K562 (cell line): ENCODE data around the gene FAM83D. TPM values are rescaled to one million over a fixed set of nuclear protein-coding genes. Genes with fewer than 3 reads are reported as not detected.

Experiments used
- ARID3A ChIP-seq: IDR thresholded peaks from 2 replicates; pipeline ENCODE4 v1.6.1; 2012; ENCODE audit warnings: low read depth, low read length, improper control_type of control experiment, borderline replicate concordance
- E2F1 ChIP-seq: sonication (generic); formaldehyde crosslinking; IDR thresholded peaks from 2 replicates; pipeline ENCODE4 v1.8.1; 2023; ENCODE audit warnings: mild to moderate bottlenecking, missing genetic modification reagents, moderate library complexity
- FOXA3 ChIP-seq, 2 experiments: fragments of 450-650 bp in 1 of 2; sonication (generic) in 1 of 2; formaldehyde crosslinking; IDR thresholded peaks in 1 of 2; conservative IDR thresholded peaks in 1 of 2; 2 replicates each; pipeline versions ENCODE4 v1.4.0 to v1.8.0; 2020 to 2022; ENCODE audit warnings: mild to moderate bottlenecking in 2 of 2, missing genetic modification reagents in 1 of 2
- HMGN3 ChIP-seq: IDR thresholded peaks from 2 replicates; pipeline ENCODE4 v1.6.1; 2011; ENCODE audit warnings: borderline replicate concordance, low read depth, mild to moderate bottlenecking, mixed read lengths, low read length; ENCODE audit not compliant: insufficient read length; ENCODE audit errors: extremely low read depth
- PML ChIP-seq: IDR thresholded peaks from 2 replicates; pipeline ENCODE4 v1.6.1; 2012; ENCODE audit warnings: low read length, inconsistent platforms
- PREB ChIP-seq: sonication (generic); formaldehyde crosslinking; IDR thresholded peaks from 2 replicates; pipeline ENCODE4 v1.8.1; 2023; ENCODE audit warnings: mild to moderate bottlenecking, missing genetic modification reagents
- TSHZ1 ChIP-seq: fragments of 250-450 bp; sonication (Bioruptor Pico); IDR thresholded peaks from 2 replicates; pipeline ENCODE4 v1.4.0; 2020; ENCODE audit warnings: mild to moderate bottlenecking, moderate library complexity
- ZBTB34 ChIP-seq: fragments of 250-450 bp; sonication (Bioruptor Pico); IDR thresholded peaks from 2 replicates; pipeline ENCODE4 v1.8.0; 2021; ENCODE audit warnings: mild to moderate bottlenecking, moderate library complexity
- polyA plus RNA-seq, 8 experiments: library from polyadenylated mRNA; depleted of rRNA in 4 of 8; stranded (reverse) in 5 of 8; unstranded in 3 of 8; fragments of >200 nt; fragmentation: Nextera tagmentation in 2 of 8; fragmentation: Illumina TruSeq in 1 of 8; extraction: Ambion mirVana in 2 of 8; extraction: Trizol in 1 of 8; gene quantifications; 2 replicates each; pipeline versions ENCODE4 v1.2.1 to v1.2.3, GENCODE V29; 2011 to 2014; ENCODE audit warnings: inconsistent platforms in 1 of 8, missing spikeins in 1 of 8
- total RNA-seq, 7 experiments: library from RNA; depleted of rRNA in 6 of 7; stranded (reverse); fragments of >200 nt in 6 of 7; fragmentation: Illumina TruSeq in 2 of 7; extraction: Trizol in 2 of 7; gene quantifications; 2 replicates each; pipeline versions ENCODE4 v1.2.1 to v1.2.3, GENCODE V29; 2011 to 2021; ENCODE audit warnings: low replicate concordance in 1 of 7
- TF ChIP-seq, protein P1 (sequence below): sonication (generic); formaldehyde crosslinking; IDR thresholded peaks from 2 replicates; pipeline ENCODE4 v1.8.0; 2023; ENCODE audit warnings: mild to moderate bottlenecking, missing genetic modification reagents
- TF ChIP-seq, protein P2 (sequence below): fragments of 250-450 bp; sonication (Bioruptor Pico); IDR thresholded peaks from 2 replicates; pipeline ENCODE4 v1.5.0; 2020; ENCODE audit warnings: mild to moderate bottlenecking, borderline replicate concordance

FAM83D gene
- total and polyA plus RNA-seq, 9 of the 15 experiments (the other 6 are each of a cell fraction or from before 2014, with no cell fraction given): 8.2 to 66.1 (median 43.5) TPM

DNA sequence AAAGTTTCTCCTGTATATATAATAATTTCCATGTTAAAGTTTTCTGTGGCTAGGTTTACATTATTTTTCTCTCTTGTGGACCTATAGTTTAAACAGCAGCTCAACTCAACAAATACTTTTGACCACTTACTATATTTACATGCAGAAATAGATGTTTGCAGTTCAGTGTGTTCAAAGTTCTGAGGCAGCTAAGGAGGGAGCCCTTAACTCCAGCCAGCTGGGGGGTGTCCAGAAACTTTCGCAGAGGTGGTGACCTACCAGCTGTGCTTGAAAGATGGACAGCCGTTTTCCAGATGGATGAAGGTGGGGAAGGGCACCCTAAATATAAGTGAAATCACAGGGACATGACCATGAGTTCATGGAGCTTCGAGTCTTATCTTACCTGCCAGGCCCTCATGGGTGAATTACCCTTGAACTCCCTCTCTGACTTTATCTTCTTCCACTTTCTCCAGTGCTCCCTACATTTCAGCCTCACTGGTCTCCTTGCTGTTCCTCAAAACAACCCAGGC lies 69.4 kb downstream of the FAM83D start (continued):
- TF ChIP-seq TSHZ1 (CRISPR knock-in tag) (no peak), PML (peak; percentile 55), FOXA3 (CRISPR knock-in tag; conservative IDR thresholded peaks at IDR 0.05 in 1 of 2, IDR thresholded peaks at IDR 0.05 in 1 of 2) (no peak), PREB (no peak), ARID3A (no peak), ZBTB34 (CRISPR knock-in tag) (no peak), HMGN3 (no peak), E2F1 (CRISPR knock-in tag) (no peak)
- TF ChIP-seq, protein P1, sequence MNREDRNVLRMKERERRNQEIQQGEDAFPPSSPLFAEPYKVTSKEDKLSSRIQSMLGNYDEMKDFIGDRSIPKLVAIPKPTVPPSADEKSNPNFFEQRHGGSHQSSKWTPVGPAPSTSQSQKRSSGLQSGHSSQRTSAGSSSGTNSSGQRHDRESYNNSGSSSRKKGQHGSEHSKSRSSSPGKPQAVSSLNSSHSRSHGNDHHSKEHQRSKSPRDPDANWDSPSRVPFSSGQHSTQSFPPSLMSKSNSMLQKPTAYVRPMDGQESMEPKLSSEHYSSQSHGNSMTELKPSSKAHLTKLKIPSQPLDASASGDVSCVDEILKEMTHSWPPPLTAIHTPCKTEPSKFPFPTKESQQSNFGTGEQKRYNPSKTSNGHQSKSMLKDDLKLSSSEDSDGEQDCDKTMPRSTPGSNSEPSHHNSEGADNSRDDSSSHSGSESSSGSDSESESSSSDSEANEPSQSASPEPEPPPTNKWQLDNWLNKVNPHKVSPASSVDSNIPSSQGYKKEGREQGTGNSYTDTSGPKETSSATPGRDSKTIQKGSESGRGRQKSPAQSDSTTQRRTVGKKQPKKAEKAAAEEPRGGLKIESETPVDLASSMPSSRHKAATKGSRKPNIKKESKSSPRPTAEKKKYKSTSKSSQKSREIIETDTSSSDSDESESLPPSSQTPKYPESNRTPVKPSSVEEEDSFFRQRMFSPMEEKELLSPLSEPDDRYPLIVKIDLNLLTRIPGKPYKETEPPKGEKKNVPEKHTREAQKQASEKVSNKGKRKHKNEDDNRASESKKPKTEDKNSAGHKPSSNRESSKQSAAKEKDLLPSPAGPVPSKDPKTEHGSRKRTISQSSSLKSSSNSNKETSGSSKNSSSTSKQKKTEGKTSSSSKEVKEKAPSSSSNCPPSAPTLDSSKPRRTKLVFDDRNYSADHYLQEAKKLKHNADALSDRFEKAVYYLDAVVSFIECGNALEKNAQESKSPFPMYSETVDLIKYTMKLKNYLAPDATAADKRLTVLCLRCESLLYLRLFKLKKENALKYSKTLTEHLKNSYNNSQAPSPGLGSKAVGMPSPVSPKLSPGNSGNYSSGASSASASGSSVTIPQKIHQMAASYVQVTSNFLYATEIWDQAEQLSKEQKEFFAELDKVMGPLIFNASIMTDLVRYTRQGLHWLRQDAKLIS (CRISPR knock-in tag): no peak
- TF ChIP-seq, protein P2, sequence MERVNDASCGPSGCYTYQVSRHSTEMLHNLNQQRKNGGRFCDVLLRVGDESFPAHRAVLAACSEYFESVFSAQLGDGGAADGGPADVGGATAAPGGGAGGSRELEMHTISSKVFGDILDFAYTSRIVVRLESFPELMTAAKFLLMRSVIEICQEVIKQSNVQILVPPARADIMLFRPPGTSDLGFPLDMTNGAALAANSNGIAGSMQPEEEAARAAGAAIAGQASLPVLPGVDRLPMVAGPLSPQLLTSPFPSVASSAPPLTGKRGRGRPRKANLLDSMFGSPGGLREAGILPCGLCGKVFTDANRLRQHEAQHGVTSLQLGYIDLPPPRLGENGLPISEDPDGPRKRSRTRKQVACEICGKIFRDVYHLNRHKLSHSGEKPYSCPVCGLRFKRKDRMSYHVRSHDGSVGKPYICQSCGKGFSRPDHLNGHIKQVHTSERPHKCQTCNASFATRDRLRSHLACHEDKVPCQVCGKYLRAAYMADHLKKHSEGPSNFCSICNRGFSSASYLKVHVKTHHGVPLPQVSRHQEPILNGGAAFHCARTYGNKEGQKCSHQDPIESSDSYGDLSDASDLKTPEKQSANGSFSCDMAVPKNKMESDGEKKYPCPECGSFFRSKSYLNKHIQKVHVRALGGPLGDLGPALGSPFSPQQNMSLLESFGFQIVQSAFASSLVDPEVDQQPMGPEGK (CRISPR knock-in tag): no peak
